Osteocyte (in vitro differentiated cells): ENCODE results near the gene DIAPH3. TPM values are rescaled to one million over a fixed set of nuclear protein-coding genes. Genes with fewer than 3 reads are reported as not detected.

Experiments used
- DNase-seq: peaks from one replicate; pipeline ENCODE4 v3.0.0; 2021; ENCODE audit warnings: mixed read lengths; ENCODE audit not compliant: unreplicated experiment; ENCODE audit errors: extremely low spot score
- H3K27ac Mint-ChIP-seq: one replicate; pipeline ENCODE4 v1.8.0; 2021; ENCODE audit warnings: mild to moderate bottlenecking, mixed read lengths; ENCODE audit not compliant: unreplicated experiment
- H3K27me3 Mint-ChIP-seq: one replicate; pipeline ENCODE4 v1.8.0; 2021; ENCODE audit warnings: mixed read lengths; ENCODE audit not compliant: unreplicated experiment
- H3K36me3 Mint-ChIP-seq: one replicate; pipeline ENCODE4 v1.8.0; 2021; ENCODE audit warnings: mixed read lengths; ENCODE audit not compliant: unreplicated experiment
- H3K4me1 Mint-ChIP-seq: one replicate; pipeline ENCODE4 v1.8.0; 2021; ENCODE audit warnings: mixed read lengths; ENCODE audit not compliant: unreplicated experiment
- H3K4me3 Mint-ChIP-seq: one replicate; pipeline ENCODE4 v1.8.0; 2021; ENCODE audit warnings: mild to moderate bottlenecking, moderate library complexity, mixed read lengths; ENCODE audit not compliant: unreplicated experiment
- H3K9me3 Mint-ChIP-seq: one replicate; pipeline ENCODE4 v1.8.0; 2021; ENCODE audit warnings: mixed read lengths; ENCODE audit not compliant: unreplicated experiment
- total RNA-seq: library from RNA; stranded (reverse); gene quantifications from 2 replicates; pipeline ENCODE4 v1.2.1, GENCODE V29; 2021
- TF ChIP-seq, protein P1 (sequence below): fragments of 200-600 bp; sonication (generic); IDR thresholded peaks from 2 replicates; pipeline ENCODE4 v1.5.0; 2021; ENCODE audit warnings: antibody characterized with exemption, mild to moderate bottlenecking, moderate library complexity

DIAPH3 gene
- total RNA-seq, 1 donor from 2014 or later, result 12.2 TPM

DNA sequence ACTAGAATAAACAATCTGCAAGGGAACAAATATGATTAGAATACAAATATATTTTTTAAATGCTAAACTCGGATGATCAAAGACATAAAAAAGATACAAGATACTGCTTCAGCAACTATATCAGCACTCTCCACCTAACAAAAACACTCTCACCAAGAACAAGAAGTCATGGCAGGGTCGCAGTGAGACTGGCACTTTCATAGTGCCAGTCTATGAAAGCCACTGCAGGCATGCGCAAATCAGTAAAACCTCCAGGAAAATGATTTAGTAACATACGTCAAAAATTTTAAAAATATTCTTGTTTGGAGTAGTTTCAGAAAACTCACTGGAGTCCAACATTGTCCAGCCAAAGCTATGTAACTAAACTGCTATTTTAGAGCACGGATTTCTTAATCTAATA is 295.9 kb downstream of the DIAPH3 start:
- no peaks in the 10 kb centered on the region for H3K36me3 Mint-ChIP-seq
- no peak overlapping the region for H3K4me3 Mint-ChIP-seq
- TF ChIP-seq, protein P1, sequence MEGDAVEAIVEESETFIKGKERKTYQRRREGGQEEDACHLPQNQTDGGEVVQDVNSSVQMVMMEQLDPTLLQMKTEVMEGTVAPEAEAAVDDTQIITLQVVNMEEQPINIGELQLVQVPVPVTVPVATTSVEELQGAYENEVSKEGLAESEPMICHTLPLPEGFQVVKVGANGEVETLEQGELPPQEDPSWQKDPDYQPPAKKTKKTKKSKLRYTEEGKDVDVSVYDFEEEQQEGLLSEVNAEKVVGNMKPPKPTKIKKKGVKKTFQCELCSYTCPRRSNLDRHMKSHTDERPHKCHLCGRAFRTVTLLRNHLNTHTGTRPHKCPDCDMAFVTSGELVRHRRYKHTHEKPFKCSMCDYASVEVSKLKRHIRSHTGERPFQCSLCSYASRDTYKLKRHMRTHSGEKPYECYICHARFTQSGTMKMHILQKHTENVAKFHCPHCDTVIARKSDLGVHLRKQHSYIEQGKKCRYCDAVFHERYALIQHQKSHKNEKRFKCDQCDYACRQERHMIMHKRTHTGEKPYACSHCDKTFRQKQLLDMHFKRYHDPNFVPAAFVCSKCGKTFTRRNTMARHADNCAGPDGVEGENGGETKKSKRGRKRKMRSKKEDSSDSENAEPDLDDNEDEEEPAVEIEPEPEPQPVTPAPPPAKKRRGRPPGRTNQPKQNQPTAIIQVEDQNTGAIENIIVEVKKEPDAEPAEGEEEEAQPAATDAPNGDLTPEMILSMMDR, result no peak
- H3K9me3 Mint-ChIP-seq, result no peaks in the 10 kb centered on the region
- DNase-seq, result no peak
- H3K27ac Mint-ChIP-seq, result no peak overlapping the region
- H3K27me3 Mint-ChIP-seq, result no peaks in the 10 kb centered on the region
- H3K4me1 Mint-ChIP-seq, result peaks cover 14% of the 10 kb centered on the region

DNA sequence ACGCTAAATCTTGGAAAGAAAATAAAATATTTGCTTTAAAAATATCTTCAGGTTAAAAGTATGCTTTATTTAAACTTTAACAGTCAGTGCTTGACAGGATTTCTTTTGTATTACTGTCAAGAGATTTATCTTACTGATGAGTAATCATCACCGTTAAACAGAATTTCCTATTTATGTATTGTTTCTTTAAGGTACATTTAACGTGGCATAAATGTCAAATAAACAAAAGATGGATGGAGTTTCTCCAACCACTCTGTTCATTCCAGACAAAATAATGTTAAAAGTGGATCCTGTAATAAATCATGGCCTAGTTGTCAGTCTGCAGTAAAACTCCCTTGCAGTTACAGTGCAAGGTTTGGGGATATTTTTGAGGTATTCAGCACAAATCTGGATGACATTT is 298.3 kb downstream of the DIAPH3 start:
- Mint-ChIP-seq H3K27me3 (no peaks in the 10 kb centered on the region), H3K4me1 (peaks cover 19% of the 10 kb centered on the region), H3K36me3 (peaks cover 2% of the 10 kb centered on the region), H3K4me3 (no peak overlapping the region), H3K27ac (no peak overlapping the region), H3K9me3 (no peaks in the 10 kb centered on the region)
- TF ChIP-seq, protein P1, result no peak
- DNase-seq, result no peak

DNA sequence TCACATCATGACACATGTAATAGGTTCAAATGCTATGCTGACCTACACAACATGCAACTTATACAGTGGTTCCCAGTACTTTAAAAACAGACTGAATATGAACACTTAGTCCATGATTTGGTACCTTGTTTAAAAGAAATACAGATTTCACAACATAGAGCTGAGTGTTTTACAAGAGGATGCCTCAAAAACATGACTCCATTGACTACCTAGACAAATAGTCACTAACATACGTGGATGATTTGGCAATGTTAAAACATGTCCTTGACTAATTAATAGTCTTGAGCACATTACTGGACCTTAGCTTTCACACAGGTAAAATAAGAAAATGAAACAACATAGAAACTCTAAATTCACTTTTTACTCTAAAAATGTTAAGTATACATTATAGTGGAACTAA is 300.1 kb downstream of the DIAPH3 start:
- Mint-ChIP-seq H3K27me3 (no peaks in the 10 kb centered on the region), H3K27ac (no peak overlapping the region), H3K36me3 (peaks cover 2% of the 10 kb centered on the region), H3K4me1 (peaks cover 19% of the 10 kb centered on the region), H3K9me3 (no peaks in the 10 kb centered on the region), H3K4me3 (no peak overlapping the region)
- DNase-seq, result no peak
- TF ChIP-seq, protein P1, result no peak

DNA sequence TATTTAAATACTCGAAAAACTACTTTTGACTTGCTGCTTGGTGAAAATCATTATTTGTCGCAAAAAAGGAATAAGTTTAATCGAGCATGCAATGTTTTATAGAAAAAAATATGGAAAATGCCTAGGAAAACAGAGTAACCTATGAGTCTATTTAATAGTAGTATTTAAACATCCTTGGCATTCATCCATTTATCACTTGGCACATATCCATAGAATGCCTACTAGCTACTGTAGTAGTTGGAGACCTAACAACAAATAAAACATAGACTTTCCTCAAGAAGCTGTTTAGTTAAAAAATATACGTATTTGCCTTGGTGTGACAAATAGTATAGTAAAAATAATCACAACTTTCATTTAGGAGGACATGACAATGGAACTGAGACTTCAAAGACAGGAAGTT is 302.1 kb downstream of the DIAPH3 start:
- Mint-ChIP-seq H3K27me3 (no peaks in the 10 kb centered on the region), H3K36me3 (peaks cover 6% of the 10 kb centered on the region), H3K27ac (no peak overlapping the region), H3K4me1 (peaks cover 19% of the 10 kb centered on the region), H3K9me3 (no peaks in the 10 kb centered on the region), H3K4me3 (no peak overlapping the region)
- TF ChIP-seq, protein P1, result no peak
- DNase-seq, result no peak

DNA sequence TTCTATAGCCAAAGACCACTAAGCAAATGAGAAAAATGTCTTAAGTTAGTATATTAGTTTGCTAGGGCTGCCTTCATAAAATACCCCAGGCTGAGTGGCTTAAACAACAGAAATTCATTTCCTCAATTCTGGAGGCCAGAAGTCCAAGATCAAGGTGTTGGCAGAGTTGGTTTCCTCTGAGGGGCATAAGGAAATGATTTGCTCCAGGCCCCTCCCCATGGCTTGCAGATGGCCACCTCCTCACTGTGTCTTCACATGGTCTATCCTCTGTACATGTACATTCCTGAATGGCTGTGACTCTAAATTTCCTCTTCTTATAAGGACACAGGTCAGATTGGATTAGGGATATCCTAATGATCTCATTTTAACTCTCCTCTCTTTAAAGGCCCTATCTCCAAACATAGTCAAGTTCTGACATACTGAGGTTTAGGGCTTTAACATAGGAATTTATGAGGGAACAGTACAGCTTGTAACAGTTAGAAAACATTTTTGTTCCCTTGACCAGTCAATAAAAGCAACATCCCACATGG is 307.4 kb downstream of the DIAPH3 start:
- H3K4me1 Mint-ChIP-seq, result peaks cover 6% of the 10 kb centered on the region
- no peak overlapping the region for H3K4me3 Mint-ChIP-seq
- TF ChIP-seq, protein P1, result no peak
- H3K27ac Mint-ChIP-seq, result no peak overlapping the region
- peaks cover 7% of the 10 kb centered on the region for H3K36me3 Mint-ChIP-seq
- H3K9me3 Mint-ChIP-seq, result peaks cover under 1% of the 10 kb centered on the region
- no peaks in the 10 kb centered on the region for H3K27me3 Mint-ChIP-seq
- DNase-seq, result no peak
